Astrocyte (in vitro differentiated cells and primary cell): ENCODE measurements around the gene CMTM8. TPM values are rescaled to one million over a fixed set of nuclear protein-coding genes. Genes with fewer than 3 reads are reported as not detected.

Experiments used
- DNase-seq: peaks from one replicate; pipeline ENCODE4 v3.0.0-alpha.2; 2010; ENCODE audit warnings: low read depth
- FAIRE-seq: peaks from 2 replicates; lab custom pipeline; 2011; peaks lifted over from hg19 to GRCh38; lab: Jason Lieb, UNC
- H2AFZ ChIP-seq: 2 replicates; pipeline ENCODE4 v1.6.0; 2012; ENCODE audit warnings: low read depth, low read length, inconsistent platforms
- H3K27ac ChIP-seq: 2 replicates; pipeline ENCODE4 v1.5.1; 2011; ENCODE audit warnings: low read depth, low read length, inconsistent platforms
- H3K27me3 ChIP-seq: 2 replicates; pipeline ENCODE4 v1.6.0; 2011; ENCODE audit warnings: low read length, inconsistent platforms; ENCODE audit not compliant: insufficient read depth
- H3K36me3 ChIP-seq: 2 replicates; pipeline ENCODE4 v1.5.1; 2011; ENCODE audit warnings: low read length, inconsistent platforms; ENCODE audit not compliant: insufficient read depth
- H3K4me1 ChIP-seq: 2 replicates; pipeline ENCODE4 v1.5.1; 2011; ENCODE audit warnings: low read length, inconsistent platforms; ENCODE audit not compliant: insufficient read depth
- H3K4me2 ChIP-seq: 2 replicates; pipeline ENCODE4 v1.6.0; 2012; ENCODE audit warnings: low read length, inconsistent platforms
- H3K4me3 ChIP-seq: 2 replicates; pipeline ENCODE4 v1.5.1; 2011; ENCODE audit warnings: low read depth, mild to moderate bottlenecking, low read length, inconsistent platforms; ENCODE audit not compliant: insufficient read depth
- H3K79me2 ChIP-seq: 2 replicates; pipeline ENCODE4 v1.6.0; 2012; ENCODE audit warnings: mild to moderate bottlenecking, low read length, inconsistent platforms; ENCODE audit not compliant: insufficient read depth
- H3K9ac ChIP-seq: 2 replicates; pipeline ENCODE4 v1.6.0; 2012; ENCODE audit warnings: mild to moderate bottlenecking, low read length, inconsistent platforms
- H3K9me3 ChIP-seq: 2 replicates; pipeline ENCODE4 v1.5.1; 2012; ENCODE audit warnings: low read depth, mild to moderate bottlenecking, low read length, inconsistent platforms; ENCODE audit not compliant: insufficient read depth
- H4K20me1 ChIP-seq: 2 replicates; pipeline ENCODE4 v1.6.0; 2012; ENCODE audit warnings: low read length, inconsistent platforms; ENCODE audit not compliant: insufficient read depth
- H3K27ac Mint-ChIP-seq: one replicate; pipeline ENCODE4 v1.8.0; 2021; ENCODE audit warnings: mild to moderate bottlenecking, mixed read lengths; ENCODE audit not compliant: unreplicated experiment
- H3K27me3 Mint-ChIP-seq: one replicate; pipeline ENCODE4 v1.8.0; 2021; ENCODE audit warnings: low read depth, mixed read lengths; ENCODE audit not compliant: unreplicated experiment
- H3K36me3 Mint-ChIP-seq: one replicate; pipeline ENCODE4 v1.8.0; 2021; ENCODE audit warnings: low read depth, mixed read lengths; ENCODE audit not compliant: unreplicated experiment
- H3K4me1 Mint-ChIP-seq: one replicate; pipeline ENCODE4 v1.8.0; 2021; ENCODE audit warnings: low read depth, mixed read lengths; ENCODE audit not compliant: unreplicated experiment
- H3K4me3 Mint-ChIP-seq: one replicate; pipeline ENCODE4 v1.8.0; 2021; ENCODE audit warnings: mild to moderate bottlenecking, moderate library complexity, mixed read lengths; ENCODE audit not compliant: unreplicated experiment
- H3K9me3 Mint-ChIP-seq: one replicate; pipeline ENCODE4 v1.8.0; 2021; ENCODE audit warnings: mild to moderate bottlenecking, mixed read lengths; ENCODE audit not compliant: unreplicated experiment
- EZH2 ChIP-seq: IDR thresholded peaks from 2 replicates; pipeline ENCODE4 v1.6.1; 2012; ENCODE audit warnings: mild to moderate bottlenecking, low read length, inconsistent platforms; ENCODE audit not compliant: insufficient read depth
- total RNA-seq: library from RNA; stranded (reverse); gene quantifications from 2 replicates; pipeline ENCODE4 v1.2.1, GENCODE V29; 2021
- TF ChIP-seq, protein P1 (sequence below): IDR thresholded peaks from 2 replicates; pipeline ENCODE4 v1.5.1; 2011; ENCODE audit warnings: low read depth, mild to moderate bottlenecking, inconsistent platforms, low read length, moderate library complexity; ENCODE audit not compliant: insufficient read depth

CMTM8 gene
- total RNA-seq, 1 donor from 2014 or later, result 1.6 TPM

DNA sequence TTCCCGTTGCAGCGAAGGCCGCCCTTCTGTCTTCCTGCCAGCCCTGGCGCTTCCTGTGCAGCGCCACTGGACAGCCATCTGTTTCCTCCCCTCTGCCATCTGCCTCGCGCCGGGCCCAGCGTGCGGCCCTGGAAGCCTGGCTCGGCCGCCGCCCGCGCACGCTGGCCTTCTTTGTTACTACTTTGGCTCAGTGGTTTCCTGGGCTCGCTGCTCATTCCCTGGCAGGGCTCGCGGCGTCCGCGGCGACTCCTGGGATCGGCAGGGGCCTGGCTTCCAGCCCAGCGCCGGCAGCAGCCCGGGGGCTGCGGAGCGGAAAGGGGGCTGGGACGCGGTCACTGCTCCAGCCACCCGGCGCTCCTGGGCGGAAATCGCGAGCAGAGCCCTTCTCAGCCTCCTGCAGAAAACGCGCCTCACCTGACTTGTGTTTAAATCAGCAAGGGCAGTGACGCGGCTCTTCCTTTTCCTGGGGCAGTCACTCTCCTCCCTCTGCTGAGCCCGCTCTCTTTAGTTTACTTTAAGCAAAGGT, 163.1 kb downstream of the CMTM8 start:
- Mint-ChIP-seq H3K27me3 (no peaks in the 10 kb centered on the region), H3K4me1 (peaks cover 9% of the 10 kb centered on the region), H3K27ac (peak overlapping the region; percentile 75), H3K9me3 (no peaks in the 10 kb centered on the region), H3K36me3 (no peaks in the 10 kb centered on the region), H3K4me3 (peak overlapping the region; percentile 81)
- H3K9me3 ChIP-seq, result no peaks in the 10 kb centered on the region
- peak overlapping the region; percentile 90 for H3K4me2 ChIP-seq
- H4K20me1 ChIP-seq, result peaks cover 4% of the 10 kb centered on the region
- H2AFZ ChIP-seq, result peak overlapping the region; percentile 77
- H3K27ac ChIP-seq, result peak overlapping the region; percentile 69
- DNase-seq (peak; percentile 71), FAIRE-seq (no peak)
- no peaks in the 10 kb centered on the region for H3K27me3 ChIP-seq
- peaks cover 44% of the 10 kb centered on the region for H3K79me2 ChIP-seq
- peaks cover 9% of the 10 kb centered on the region for H3K4me1 ChIP-seq
- no peaks in the 10 kb centered on the region for H3K36me3 ChIP-seq
- H3K4me3 ChIP-seq, result peak overlapping the region; percentile 50
- peak overlapping the region; percentile 74 for H3K9ac ChIP-seq
- TF ChIP-seq, protein P1, sequence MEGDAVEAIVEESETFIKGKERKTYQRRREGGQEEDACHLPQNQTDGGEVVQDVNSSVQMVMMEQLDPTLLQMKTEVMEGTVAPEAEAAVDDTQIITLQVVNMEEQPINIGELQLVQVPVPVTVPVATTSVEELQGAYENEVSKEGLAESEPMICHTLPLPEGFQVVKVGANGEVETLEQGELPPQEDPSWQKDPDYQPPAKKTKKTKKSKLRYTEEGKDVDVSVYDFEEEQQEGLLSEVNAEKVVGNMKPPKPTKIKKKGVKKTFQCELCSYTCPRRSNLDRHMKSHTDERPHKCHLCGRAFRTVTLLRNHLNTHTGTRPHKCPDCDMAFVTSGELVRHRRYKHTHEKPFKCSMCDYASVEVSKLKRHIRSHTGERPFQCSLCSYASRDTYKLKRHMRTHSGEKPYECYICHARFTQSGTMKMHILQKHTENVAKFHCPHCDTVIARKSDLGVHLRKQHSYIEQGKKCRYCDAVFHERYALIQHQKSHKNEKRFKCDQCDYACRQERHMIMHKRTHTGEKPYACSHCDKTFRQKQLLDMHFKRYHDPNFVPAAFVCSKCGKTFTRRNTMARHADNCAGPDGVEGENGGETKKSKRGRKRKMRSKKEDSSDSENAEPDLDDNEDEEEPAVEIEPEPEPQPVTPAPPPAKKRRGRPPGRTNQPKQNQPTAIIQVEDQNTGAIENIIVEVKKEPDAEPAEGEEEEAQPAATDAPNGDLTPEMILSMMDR, result no peak
- TF ChIP-seq EZH2, result no peak

DNA sequence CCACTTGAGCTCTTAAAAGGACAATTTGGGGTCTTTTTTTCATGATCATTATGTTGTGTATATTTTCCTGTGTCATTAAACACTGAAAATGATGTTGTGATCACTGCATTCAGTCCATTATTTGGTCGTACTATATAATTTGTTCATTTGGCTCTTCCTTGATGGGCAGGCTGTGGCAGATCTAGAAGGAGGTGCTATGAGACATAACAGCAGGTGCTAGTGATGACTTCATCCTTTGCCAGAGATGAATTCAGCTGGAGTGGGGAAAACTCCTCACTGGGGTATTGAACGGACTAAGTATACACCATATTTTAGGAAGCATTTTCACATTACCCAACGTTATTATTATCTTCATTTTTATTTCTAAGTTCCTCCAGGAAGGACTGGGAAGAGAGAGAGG, 165.2 kb downstream of the CMTM8 start:
- H3K27me3 Mint-ChIP-seq, result no peaks in the 10 kb centered on the region
- no peaks in the 10 kb centered on the region for H3K9me3 Mint-ChIP-seq
- H3K27ac Mint-ChIP-seq, result no peak overlapping the region
- H2AFZ ChIP-seq, result no peak overlapping the region
- no peak overlapping the region for H3K4me2 ChIP-seq
- TF ChIP-seq, protein P1, result no peak
- no peak for TF ChIP-seq EZH2
- FAIRE-seq, result no peak
- peaks cover 35% of the 10 kb centered on the region for H3K79me2 ChIP-seq
- no peaks in the 10 kb centered on the region for H3K9me3 ChIP-seq
- H3K4me1 Mint-ChIP-seq, result peaks cover 13% of the 10 kb centered on the region
- no peaks in the 10 kb centered on the region for H3K36me3 ChIP-seq
- no peak overlapping the region for H3K27ac ChIP-seq
- DNase-seq, result no peak
- peaks cover 3% of the 10 kb centered on the region for H4K20me1 ChIP-seq
- H3K27me3 ChIP-seq, result no peaks in the 10 kb centered on the region
- H3K4me3 ChIP-seq, result no peak overlapping the region
- no peak overlapping the region for H3K9ac ChIP-seq
- no peak overlapping the region for H3K4me3 Mint-ChIP-seq
- H3K4me1 ChIP-seq, result peaks cover 9% of the 10 kb centered on the region
- no peaks in the 10 kb centered on the region for H3K36me3 Mint-ChIP-seq

DNA sequence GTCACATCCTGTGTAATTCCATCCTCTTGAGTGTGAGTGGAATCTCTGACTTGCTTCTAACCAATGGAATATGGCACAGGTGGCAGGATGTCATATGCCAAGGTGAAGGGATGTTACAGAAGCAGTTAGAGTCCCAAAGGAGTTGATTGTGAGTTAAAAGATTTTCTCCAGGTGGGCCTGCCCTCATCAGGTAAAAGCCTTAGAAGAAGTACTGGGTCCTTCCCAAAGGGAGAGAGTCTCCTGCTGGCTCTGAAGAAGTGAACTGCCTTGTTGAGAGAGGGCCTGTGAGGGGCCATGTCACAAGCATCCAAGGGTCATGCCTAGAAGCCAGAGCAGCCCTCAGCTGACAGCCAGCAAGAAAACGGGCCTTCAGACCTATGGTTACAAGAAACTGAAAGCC, 166.2 kb downstream of the CMTM8 start:
- Mint-ChIP-seq H3K4me1 (peaks cover 13% of the 10 kb centered on the region), H3K4me3 (no peak overlapping the region), H3K36me3 (no peaks in the 10 kb centered on the region), H3K27ac (no peak overlapping the region), H3K9me3 (no peaks in the 10 kb centered on the region), H3K27me3 (no peaks in the 10 kb centered on the region)
- H3K4me2 ChIP-seq, result no peak overlapping the region
- no peak overlapping the region for H3K27ac ChIP-seq
- H3K9me3 ChIP-seq, result no peaks in the 10 kb centered on the region
- DNase-seq (no peak), FAIRE-seq (no peak)
- H3K36me3 ChIP-seq, result no peaks in the 10 kb centered on the region
- no peaks in the 10 kb centered on the region for H4K20me1 ChIP-seq
- H3K4me1 ChIP-seq, result peaks cover 9% of the 10 kb centered on the region
- H3K79me2 ChIP-seq, result peaks cover 26% of the 10 kb centered on the region
- H3K9ac ChIP-seq, result no peak overlapping the region
- no peaks in the 10 kb centered on the region for H3K27me3 ChIP-seq
- TF ChIP-seq, protein P1, result no peak
- TF ChIP-seq EZH2, result no peak
- H2AFZ ChIP-seq, result no peak overlapping the region
- no peak overlapping the region for H3K4me3 ChIP-seq
